IMR-90 (cell line): Measurements from ENCODE around the gene BCL2L13. TPM values are rescaled to one million over a fixed set of nuclear protein-coding genes. Genes with fewer than 3 reads are reported as not detected.

Source experiments
- ATAC-seq: fragments of 200-7000 bp; cut with Tn5 transposase; 2 replicates; pipeline ENCODE4 v1.9.1; 2020; ENCODE audit warnings: low read depth, mild to moderate bottlenecking, moderate library complexity
- BruUV-seq: library from RNA; stranded (reverse); fragments of 400-500 nt; replicated peaks from 2 replicates; lab custom pipeline; 2021; lab: Mats Ljungman, UMichigan
- CTCF ChIA-PET: fragments of 300-600 bp; formaldehyde crosslinking; extraction: SDS; loops from one replicate; lab custom pipeline; 2021; ENCODE audit warnings: antibody characterized with exemption; lab: Yijun Ruan, JAX
- POLR2A ChIA-PET: fragments of 300-600 bp; sonication (Branson Sonifier 250); formaldehyde crosslinking; loops from one replicate; lab custom pipeline; 2022; ENCODE audit warnings: antibody characterized with exemption; ENCODE audit not compliant: unreplicated experiment; lab: Charles Lee
- DNase-seq: peaks from one replicate; pipeline ENCODE4 v3.0.0; 2013
- H2AFZ ChIP-seq: replicated peaks from 2 replicates; pipeline ENCODE3; 2013; ENCODE audit warnings: low read length, mild to moderate bottlenecking; ENCODE audit not compliant: poor library complexity
- H2AK5ac ChIP-seq: 2 replicates; pipeline ENCODE4 v1.6.1; 2013; ENCODE audit warnings: low read depth, low read length, inconsistent platforms
- H2AK9ac ChIP-seq: replicated peaks from 2 replicates; pipeline ENCODE3; 2013; ENCODE audit warnings: mild to moderate bottlenecking, low read depth, low read length, moderate library complexity; ENCODE audit not compliant: poor library complexity
- H2BK120ac ChIP-seq: 2 replicates; pipeline ENCODE4 v1.6.1; 2013; ENCODE audit warnings: low read depth, low read length, inconsistent platforms
- H2BK15ac ChIP-seq: 3 replicates; pipeline ENCODE4 v1.6.1; 2013; ENCODE audit warnings: low read depth, low read length, inconsistent platforms
- H2BK20ac ChIP-seq: 2 replicates; pipeline ENCODE4 v1.6.1; 2013; ENCODE audit warnings: low read depth, mild to moderate bottlenecking, inconsistent platforms, low read length, moderate library complexity
- H2BK5ac ChIP-seq: 2 replicates; pipeline ENCODE4 v1.6.1; 2013; ENCODE audit warnings: mild to moderate bottlenecking, low read depth, low read length, inconsistent platforms; ENCODE audit not compliant: poor library complexity, severe bottlenecking
- H3K14ac ChIP-seq: replicated peaks from 2 replicates; pipeline ENCODE4 v1.6.1; 2013; ENCODE audit warnings: low read depth, low read length, inconsistent platforms
- H3K18ac ChIP-seq: 2 replicates; pipeline ENCODE4 v1.6.1; 2013; ENCODE audit warnings: low read depth, low read length, control low read depth
- H3K23ac ChIP-seq: 2 replicates; pipeline ENCODE4 v1.6.1; 2013; ENCODE audit warnings: low read depth, low read length, inconsistent platforms
- H3K27ac ChIP-seq: 2 replicates; pipeline ENCODE4 v1.5.1; 2013; ENCODE audit warnings: mild to moderate bottlenecking, control low read depth, low read length; ENCODE audit not compliant: insufficient read depth
- H3K27me3 ChIP-seq: 2 replicates; pipeline ENCODE4 v1.6.1; 2013; ENCODE audit warnings: low read length; ENCODE audit not compliant: control insufficient read depth, insufficient read depth
- H3K36me3 ChIP-seq: 2 replicates; pipeline ENCODE4 v1.6.1; 2013; ENCODE audit warnings: low read length, mixed read lengths; ENCODE audit not compliant: control insufficient read depth, insufficient read depth
- H3K4ac ChIP-seq: 2 replicates; pipeline ENCODE4 v1.6.1; 2013; ENCODE audit warnings: low read depth, low read length, inconsistent platforms
- H3K4me1 ChIP-seq: 2 replicates; pipeline ENCODE4 v1.6.1; 2013; ENCODE audit warnings: low read length, mixed read lengths; ENCODE audit not compliant: control insufficient read depth, insufficient read depth
- H3K4me2 ChIP-seq: 2 replicates; pipeline ENCODE4 v1.6.1; 2013; ENCODE audit warnings: low read depth, mild to moderate bottlenecking, control low read depth, low read length, moderate library complexity
- H3K4me3 ChIP-seq: 2 replicates; pipeline ENCODE4 v1.5.1; 2013; ENCODE audit warnings: low read depth, mild to moderate bottlenecking, control low read depth, low read length, moderate library complexity; ENCODE audit not compliant: insufficient read depth
- H3K56ac ChIP-seq: 2 replicates; pipeline ENCODE4 v1.6.1; 2013; ENCODE audit warnings: low read length, inconsistent platforms; ENCODE audit not compliant: insufficient read depth; ENCODE audit errors: extremely low read depth
- H3K79me1 ChIP-seq, 2 experiments: 2 replicates each; pipeline ENCODE4 v1.6.1; 2013; ENCODE audit warnings: low read length in 2 of 2, inconsistent platforms in 1 of 2, low read depth in 1 of 2
- H3K9ac ChIP-seq: 2 replicates; pipeline ENCODE4 v1.6.1; 2013; ENCODE audit warnings: low read depth, low read length, control low read depth
- H3K9me1 ChIP-seq: 2 replicates; pipeline ENCODE4 v1.6.1; 2013; ENCODE audit warnings: low read length, inconsistent platforms; ENCODE audit not compliant: insufficient read depth
- H3K9me3 ChIP-seq: 2 replicates; pipeline ENCODE4 v1.6.1; 2013; ENCODE audit warnings: low read length; ENCODE audit not compliant: control insufficient read depth, insufficient read depth
- H4K20me1 ChIP-seq: 2 replicates; pipeline ENCODE4 v1.6.1; 2013; ENCODE audit warnings: low read length, inconsistent platforms; ENCODE audit not compliant: insufficient read depth
- H4K5ac ChIP-seq: 2 replicates; pipeline ENCODE4 v1.6.1; 2013; ENCODE audit warnings: mild to moderate bottlenecking, low read depth, low read length, control low read depth
- H4K8ac ChIP-seq, 2 experiments: 2 replicates each; pipeline ENCODE4 v1.6.1; 2013; ENCODE audit warnings: low read depth in 2 of 2, low read length in 2 of 2, control low read depth in 1 of 2, inconsistent platforms in 1 of 2
- H4K91ac ChIP-seq: 2 replicates; pipeline ENCODE4 v1.6.1; 2013; ENCODE audit warnings: low read depth, low read length, inconsistent platforms; ENCODE audit not compliant: insufficient read depth
- BHLHE40 ChIP-seq: fragments of 150-350 bp; IDR thresholded peaks from 2 replicates; pipeline ENCODE4 v1.6.1; 2016; ENCODE audit warnings: mild to moderate bottlenecking, low read depth, low read length
- CEBPB ChIP-seq: IDR thresholded peaks from 2 replicates; pipeline ENCODE4 v1.6.1; 2012; ENCODE audit warnings: low read depth, low read length, improper control_type of control experiment
- CHD1 ChIP-seq: IDR thresholded peaks from 2 replicates; pipeline ENCODE4 v1.6.1; 2012; ENCODE audit warnings: low read depth, low read length, improper control_type of control experiment
- CTCF ChIP-seq: conservative IDR thresholded peaks from 2 replicates; pipeline ENCODE4 v1.5.1; 2012; ENCODE audit warnings: mild to moderate bottlenecking, low read depth, low read length, improper control_type of control experiment
- FOS ChIP-seq: fragments of 150-350 bp; IDR thresholded peaks from 2 replicates; pipeline ENCODE4 v1.6.1; 2016; ENCODE audit warnings: low read depth, low read length
- MAFK ChIP-seq: IDR thresholded peaks from 2 replicates; pipeline ENCODE4 v1.6.1; 2012; ENCODE audit warnings: low read depth, low read length, improper control_type of control experiment
- MAZ ChIP-seq: IDR thresholded peaks from 2 replicates; pipeline ENCODE4 v1.6.1; 2012; ENCODE audit warnings: low read depth, mild to moderate bottlenecking, low read length, improper control_type of control experiment, moderate library complexity, borderline replicate concordance
- MXI1 ChIP-seq: IDR thresholded peaks from 2 replicates; pipeline ENCODE4 v1.6.1; 2012; ENCODE audit warnings: low read depth, mild to moderate bottlenecking, low read length, moderate library complexity, borderline replicate concordance
- NFE2L2 ChIP-seq: fragments of 150-350 bp; IDR thresholded peaks from 2 replicates; pipeline ENCODE4 v1.6.1; 2016; ENCODE audit warnings: low read depth, mild to moderate bottlenecking, low read length
- POLR2A ChIP-seq: IDR thresholded peaks from 2 replicates; pipeline ENCODE4 v1.6.1; 2012; ENCODE audit warnings: mild to moderate bottlenecking, low read depth, low read length
- RAD21 ChIP-seq: IDR thresholded peaks from 2 replicates; pipeline ENCODE4 v1.6.1; 2012; ENCODE audit warnings: low read length, improper control_type of control experiment
- RCOR1 ChIP-seq: IDR thresholded peaks from 2 replicates; pipeline ENCODE4 v1.6.1; 2012; ENCODE audit warnings: mild to moderate bottlenecking, low read length, improper control_type of control experiment; ENCODE audit not compliant: insufficient replicate concordance
- RFX5 ChIP-seq: IDR thresholded peaks from 2 replicates; pipeline ENCODE4 v1.8.0; 2012; ENCODE audit warnings: low read depth, mild to moderate bottlenecking, low read length, moderate library complexity
- SMC3 ChIP-seq: fragments of 150-350 bp; IDR thresholded peaks from 2 replicates; pipeline ENCODE4 v1.6.1; 2016; ENCODE audit warnings: low read depth, mild to moderate bottlenecking, antibody characterized with exemption, low read length, moderate library complexity
- WGBS, 2 experiments: methylation state at CpG; one replicate each; pipeline versions ENCODE4 v1.1.5 to v1.1.7; 2013; ENCODE audit warnings: missing lambda C conversion rate in 2 of 2; ENCODE audit not compliant: insufficient read length in 1 of 2; ENCODE audit errors: extremely low coverage in 2 of 2; 5-methylcytosine and 5-hydroxymethylcytosine counted together
- dilution Hi-C: fragments of 300-500 bp; cut with HindIII; formaldehyde crosslinking; loops from one replicate; pipeline ENCODE4 v1.14.3; 2018; ENCODE audit warnings: low sequenced_read_pairs; ENCODE audit not compliant: unreplicated experiment
- in situ Hi-C: fragments of 300-500 bp; cut with MboI; formaldehyde crosslinking; loops from 3 replicates; pipeline ENCODE4 v1.14.3; 2019; ENCODE audit warnings: low sequenced_read_pairs, inconsistent platforms, mixed read lengths
- intact Hi-C: fragments of 100-400 bp; cut with micrococcal nuclease; formaldehyde crosslinking; loops from 2 replicates; pipeline ENCODE4 v1.10.0; 2022
- polyA plus RNA-seq, 3 experiments: library from polyadenylated mRNA; depleted of rRNA; stranded (reverse); fragments of >200 nt; gene quantifications; 2 replicates each; pipeline ENCODE4 v1.2.3, GENCODE V29; 2012; ENCODE audit warnings: low replicate concordance in 1 of 3
- total RNA-seq: library from RNA; depleted of rRNA; stranded (reverse); fragments of >200 nt; gene quantifications from 2 replicates; pipeline ENCODE4 v1.2.3, GENCODE V29; 2012
- TF ChIP-seq, protein P1 (sequence below): fragments of 150-350 bp; IDR thresholded peaks from 2 replicates; pipeline ENCODE4 v1.6.1; 2016; ENCODE audit warnings: low read depth, mild to moderate bottlenecking, low read length, moderate library complexity, borderline replicate concordance
- TF ChIP-seq, protein P2 (sequence below): fragments of 150-350 bp; IDR thresholded peaks from 2 replicates; pipeline ENCODE4 v1.6.1; 2017; ENCODE audit warnings: mild to moderate bottlenecking, antibody characterized with exemption, low read length, low read depth

The BCL2L13 gene
- total and polyA plus RNA-seq, 2 of the 4 experiments (the other 2 are of a cell fraction) = 42.6 to 86.7 TPM

DNA sequence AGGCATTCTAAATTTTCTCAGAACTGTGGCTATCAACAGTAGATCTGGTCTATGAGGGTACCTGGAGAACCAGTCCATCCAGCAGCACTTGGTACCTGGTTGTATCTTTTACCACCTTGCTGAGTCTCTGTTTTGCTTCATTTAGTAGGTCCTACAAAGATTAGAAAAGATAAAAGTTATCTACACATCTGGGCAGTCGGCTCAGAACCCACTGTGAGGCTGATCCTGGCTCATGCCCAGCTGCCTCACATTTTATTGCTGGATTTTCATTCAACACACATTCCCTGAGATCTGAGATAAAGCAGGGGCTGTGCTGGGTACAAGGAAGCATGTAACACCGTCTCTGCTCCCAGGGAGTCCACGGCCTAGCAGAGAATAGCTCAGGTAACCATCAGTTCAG lies 37.5 kb upstream of the BCL2L13 start:
- H3K9me3 ChIP-seq = no peaks in the 10 kb centered on the region
- H2AFZ ChIP-seq = no peak overlapping the region
- no peak overlapping the region for H2AK9ac ChIP-seq
- peaks cover 20% of the 10 kb centered on the region; the same call in 1 of the 2 replicates for H4K20me1 ChIP-seq
- no TSS peak for BruUV-seq
- DNase-seq (no peak), ATAC-seq (no peak)
- no peak overlapping the region for H3K18ac ChIP-seq
- in situ Hi-C loops = no loop called here
- H3K9ac ChIP-seq = no peak overlapping the region
- no peaks in the 10 kb centered on the region for H3K4me1 ChIP-seq
- dilution Hi-C loops = no loop called here
- 83% methylated on average over 2 of the region's 3 CpGs; no CpG with 5 or more reads in 1 of the 2 experiments for WGBS, 2 experiments
- H3K4me2 ChIP-seq = no peak overlapping the region
- H4K5ac ChIP-seq = no peak overlapping the region
- H2BK20ac ChIP-seq = no peak overlapping the region
- H3K56ac ChIP-seq = no peak overlapping the region
- H3K23ac ChIP-seq = no peak overlapping the region
- peaks cover 16 to 47% of the 10 kb centered on the region in 2 experiments for H3K79me1 ChIP-seq
- H3K36me3 ChIP-seq = peaks cover 41% of the 10 kb centered on the region
- no peak overlapping the region for H2BK5ac ChIP-seq
- no peaks in the 10 kb centered on the region for H3K27me3 ChIP-seq
- H3K4me3 ChIP-seq = no peak overlapping the region
- intact Hi-C loops = no loop called here
- H3K27ac ChIP-seq = no peak overlapping the region
- H2BK15ac ChIP-seq = no peak overlapping the region
- H3K14ac ChIP-seq = no peak overlapping the region
- H2BK120ac ChIP-seq = no peak overlapping the region
- H3K9me1 ChIP-seq = peaks cover 11% of the 10 kb centered on the region
- TF ChIP-seq CTCF = no peak
- TF ChIP-seq MAFK = no peak
- no peak for TF ChIP-seq MAZ
- no peak for TF ChIP-seq MXI1
- TF ChIP-seq POLR2A = no peak
- no peak for TF ChIP-seq CEBPB
- TF ChIP-seq NFE2L2 = no peak
- TF ChIP-seq RFX5 = no peak
- no peak for TF ChIP-seq CHD1
- no peak for TF ChIP-seq SMC3
- TF ChIP-seq, protein P1, sequence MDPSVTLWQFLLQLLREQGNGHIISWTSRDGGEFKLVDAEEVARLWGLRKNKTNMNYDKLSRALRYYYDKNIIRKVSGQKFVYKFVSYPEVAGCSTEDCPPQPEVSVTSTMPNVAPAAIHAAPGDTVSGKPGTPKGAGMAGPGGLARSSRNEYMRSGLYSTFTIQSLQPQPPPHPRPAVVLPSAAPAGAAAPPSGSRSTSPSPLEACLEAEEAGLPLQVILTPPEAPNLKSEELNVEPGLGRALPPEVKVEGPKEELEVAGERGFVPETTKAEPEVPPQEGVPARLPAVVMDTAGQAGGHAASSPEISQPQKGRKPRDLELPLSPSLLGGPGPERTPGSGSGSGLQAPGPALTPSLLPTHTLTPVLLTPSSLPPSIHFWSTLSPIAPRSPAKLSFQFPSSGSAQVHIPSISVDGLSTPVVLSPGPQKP = no peak
- TF ChIP-seq, protein P2, sequence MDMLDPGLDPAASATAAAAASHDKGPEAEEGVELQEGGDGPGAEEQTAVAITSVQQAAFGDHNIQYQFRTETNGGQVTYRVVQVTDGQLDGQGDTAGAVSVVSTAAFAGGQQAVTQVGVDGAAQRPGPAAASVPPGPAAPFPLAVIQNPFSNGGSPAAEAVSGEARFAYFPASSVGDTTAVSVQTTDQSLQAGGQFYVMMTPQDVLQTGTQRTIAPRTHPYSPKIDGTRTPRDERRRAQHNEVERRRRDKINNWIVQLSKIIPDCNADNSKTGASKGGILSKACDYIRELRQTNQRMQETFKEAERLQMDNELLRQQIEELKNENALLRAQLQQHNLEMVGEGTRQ = no peak
- no peak for TF ChIP-seq RAD21
- no peak for TF ChIP-seq BHLHE40
- TF ChIP-seq RCOR1 = no peak
- no peak for TF ChIP-seq FOS
- H2AK5ac ChIP-seq = no peak overlapping the region
- no peak overlapping the region for H3K4ac ChIP-seq
- POLR2A ChIA-PET = no interaction called here
- CTCF ChIA-PET = interaction anchor here (0.6 to 1.3 kb wide), 2 partner anchors 42 to 548 kb away, joined by 3 read pairs; no protein-coding TSS in a partner anchor
- no peak overlapping the region for H4K8ac ChIP-seq
- no peak overlapping the region for H4K91ac ChIP-seq
